ENCODE measurements around the gene HNRNPR. TPM values are rescaled to one million over a fixed set of nuclear protein-coding genes. Genes with fewer than 3 reads are reported as not detected.
"Not testable (repeated sequence)": the region's sequence is repeated elsewhere in the genome, so short reads cannot be mapped to it uniquely, and the experiment has no call there.

Gene HNRNPR
- polyA plus RNA-seq (2012; ENCODE audit: insufficient read depth, insufficient read length) = 299 TPM

GRCh38 chr1:23344111-23344986 is at the start of gene HNRNPR:
Gene HNRNPR (minus strand): TSS chr1:23344284. CDS start chr1:23341008, 3,276 bp downstream.
- DNase-seq (ENCODE audit: low read depth, low spot score) = peak; percentile 100
- H3K4me3 ChIP-seq (ENCODE audit: low read length) = peak within 1 kb of the TSS; percentile 65

- DNase-seq (ENCODE audit: low read depth, low spot score) = no peak
Measured at GRCh38 chr1:23393706-23394105, 49.6 kb upstream of the HNRNPR start.

GRCh38 chr1:23392125-23392855 is 48.2 kb upstream of the HNRNPR start:
- H3K4me3 ChIP-seq (ENCODE audit: low read length) = no peak overlapping the region
- DNase-seq (ENCODE audit: low read depth, low spot score) = no peak

More at GRCh38 chr1:23393706-23394105, 49.6 kb upstream of the HNRNPR start:
- no peak overlapping the region for H3K4me3 ChIP-seq (ENCODE audit: low read length)

GRCh38 chr1:23389837-23390321 is 45.8 kb upstream of the HNRNPR start:
- DNase-seq (ENCODE audit: low read depth, low spot score) = no peak
- H3K4me3 ChIP-seq (ENCODE audit: low read length) = no peak overlapping the region

GRCh38 chr1:23387494-23387893 is 43.4 kb upstream of the HNRNPR start:
- no peak overlapping the region for H3K4me3 ChIP-seq (ENCODE audit: low read length)
- no peak for DNase-seq (ENCODE audit: low read depth, low spot score)

- H3K4me3 ChIP-seq (ENCODE audit: low read length) = no peak overlapping the region
- DNase-seq (ENCODE audit: low read depth, low spot score) = no peak
Measured at GRCh38 chr1:23385119-23385621, 41.1 kb upstream of the HNRNPR start.

- DNase-seq (ENCODE audit: low read depth, low spot score) = no peak
- no peak overlapping the region for H3K4me3 ChIP-seq (ENCODE audit: low read length)
Measured at GRCh38 chr1:23384312-23385058, 40.4 kb upstream of the HNRNPR start.

GRCh38 chr1:23383577-23384311 is 39.7 kb upstream of the HNRNPR start:
- no peak for DNase-seq (ENCODE audit: low read depth, low spot score)
- H3K4me3 ChIP-seq (ENCODE audit: low read length) = no peak overlapping the region

GRCh38 chr1:23381233-23381885 is 37.3 kb upstream of the HNRNPR start:
- DNase-seq (ENCODE audit: low read depth, low spot score) = no peak

GRCh38 chr1:23380719-23381118 is 36.6 kb upstream of the HNRNPR start:
- no peak overlapping the region for H3K4me3 ChIP-seq (ENCODE audit: low read length)
- DNase-seq (ENCODE audit: low read depth, low spot score) = no peak

More at GRCh38 chr1:23381233-23381885, 37.3 kb upstream of the HNRNPR start:
- no peak overlapping the region for H3K4me3 ChIP-seq (ENCODE audit: low read length)

- not testable (repeated sequence) for H3K4me3 ChIP-seq (ENCODE audit: low read length); DNase-seq (ENCODE audit: low read depth, low spot score)
Measured at GRCh38 chr1:23380236-23380635, 36.2 kb upstream of the HNRNPR start.

GRCh38 chr1:23376890-23377811 is 33.1 kb upstream of the HNRNPR start:
- DNase-seq (ENCODE audit: low read depth, low spot score) = no peak
- H3K4me3 ChIP-seq (ENCODE audit: low read length) = no peak overlapping the region

- H3K4me3 ChIP-seq (ENCODE audit: low read length); DNase-seq (ENCODE audit: low read depth, low spot score): not testable (repeated sequence)
Measured at GRCh38 chr1:23374079-23374735, 30.1 kb upstream of the HNRNPR start.

GRCh38 chr1:23371987-23372880 is 28.1 kb upstream of the HNRNPR start:
- no peak overlapping the region for H3K4me3 ChIP-seq (ENCODE audit: low read length)
- no peak for DNase-seq (ENCODE audit: low read depth, low spot score)

- no peak overlapping the region for H3K4me3 ChIP-seq (ENCODE audit: low read length)
- no peak for DNase-seq (ENCODE audit: low read depth, low spot score)
Measured at GRCh38 chr1:23370709-23371584, 26.9 kb upstream of the HNRNPR start.
